A549 (cell line): ENCODE data around the gene BMPR2. TPM values are rescaled to one million over a fixed set of nuclear protein-coding genes. Genes with fewer than 3 reads are reported as not detected.

Source experiments
- ATAC-seq, 2 experiments: fragments of 200-7000 bp in 1 of 2; fragments of >200 bp in 1 of 2; cut with Nextera tagmentation in 1 of 2; cut with Tn5 transposase in 1 of 2; 3 replicates each; pipeline versions ENCODE4 v1.8.0 to v1.9.1; 2018 to 2020; ENCODE audit warnings: mild to moderate bottlenecking in 1 of 2, moderate library complexity in 1 of 2
- CTCF ChIA-PET: fragments of 300-600 bp; sonication (Branson Sonifier 250); formaldehyde crosslinking; extraction: SDS; loops from one replicate; lab custom pipeline; 2021; ENCODE audit warnings: antibody characterized with exemption, inconsistent platforms; lab: Yijun Ruan, JAX
- POLR2A ChIA-PET: fragments of 350-600 bp; formaldehyde crosslinking; extraction: SDS; loops from one replicate; lab custom pipeline; 2021; ENCODE audit warnings: antibody characterized with exemption, inconsistent platforms; lab: Yijun Ruan, JAX
- DNase-seq, 2 experiments: peaks; one replicate each; pipeline versions ENCODE4 v3.0.0 to v3.0.0-alpha.2; 2011 to 2016; ENCODE audit warnings: low read depth in 1 of 2, low spot score in 1 of 2
- FAIRE-seq: peaks from 2 replicates; lab custom pipeline; 2011; peaks lifted over from hg19 to GRCh38; lab: Jason Lieb, UNC
- H3K27ac ChIP-seq, 2 experiments: fragments of >200 bp; sonication (Bioruptor Twin); formaldehyde crosslinking; 3 replicates each; pipeline ENCODE4 v1.5.1; 2016 to 2017
- H3K4me1 ChIP-seq: fragments of >200 bp; sonication (Bioruptor Twin); formaldehyde crosslinking; 3 replicates; pipeline ENCODE4 v1.6.1; 2016
- H3K4me2 ChIP-seq: fragments of >200 bp; sonication (Bioruptor Twin); formaldehyde crosslinking; 3 replicates; pipeline ENCODE4 v1.6.1; 2016
- H3K4me3 ChIP-seq: fragments of >200 bp; sonication (Bioruptor Twin); formaldehyde crosslinking; 3 replicates; pipeline ENCODE4 v1.5.1; 2016
- H3K9me3 ChIP-seq: fragments of >200 bp; sonication (Bioruptor Twin); formaldehyde crosslinking; 3 replicates; pipeline ENCODE4 v1.6.1; 2016
- BHLHE40 ChIP-seq: IDR thresholded peaks from 2 replicates; pipeline ENCODE4 v1.6.1; 2012; ENCODE audit warnings: low read depth, low read length, inconsistent platforms
- CEBPB ChIP-seq, 2 experiments: fragments of >200 bp in 1 of 2; sonication (Bioruptor Twin) in 1 of 2; formaldehyde crosslinking in 1 of 2; IDR thresholded peaks; 2 replicates each; pipeline ENCODE4 v1.6.1; 2012 to 2016
- CHD4 ChIP-seq: fragments of 200-600 bp; sonication (generic); IDR thresholded peaks from 2 replicates; pipeline ENCODE4 v1.6.1; 2016; ENCODE audit warnings: antibody characterized with exemption, mild to moderate bottlenecking, borderline replicate concordance
- EP300 ChIP-seq, 2 experiments: fragments of >200 bp; sonication (Bioruptor Twin); formaldehyde crosslinking; IDR thresholded peaks; 2 replicates in 1 of 2; 3 replicates in 1 of 2; pipeline ENCODE4 v1.6.1; 2016 to 2017
- ESRRA ChIP-seq: fragments of 150-350 bp; IDR thresholded peaks from 2 replicates; pipeline ENCODE4 v1.6.1; 2014; ENCODE audit warnings: mild to moderate bottlenecking, low read length, borderline replicate concordance
- GATA3 ChIP-seq: IDR thresholded peaks from 2 replicates; pipeline ENCODE4 v1.6.1; 2012; ENCODE audit warnings: borderline replicate concordance
- HEYL ChIP-seq: fragments of 250-450 bp; sonication (Bioruptor Pico); IDR thresholded peaks from 2 replicates; pipeline ENCODE4 v1.8.0; 2021; ENCODE audit warnings: mild to moderate bottlenecking, moderate library complexity
- HOXB5 ChIP-seq: fragments of 250-450 bp; sonication (Bioruptor Pico); IDR thresholded peaks from 2 replicates; pipeline ENCODE4 v1.5.0; 2020; ENCODE audit warnings: mild to moderate bottlenecking, moderate library complexity
- JUNB ChIP-seq: fragments of >200 bp; sonication (Bioruptor Twin); formaldehyde crosslinking; IDR thresholded peaks from 2 replicates; pipeline ENCODE4 v1.6.1; 2016
- KDM1A ChIP-seq: fragments of 200-600 bp; sonication (generic); IDR thresholded peaks from 2 replicates; pipeline ENCODE4 v1.6.1; 2016; ENCODE audit warnings: low read depth, mild to moderate bottlenecking
- MAFK ChIP-seq: fragments of 450-650 bp; IDR thresholded peaks from 2 replicates; pipeline ENCODE4 v1.6.1; 2014; ENCODE audit not compliant: partially characterized antibody
- MAZ ChIP-seq: fragments of 150-350 bp; IDR thresholded peaks from 2 replicates; pipeline ENCODE4 v1.6.1; 2014; ENCODE audit warnings: antibody characterized with exemption, low read depth, low read length, borderline replicate concordance
- MYC ChIP-seq: IDR thresholded peaks from 2 replicates; pipeline ENCODE4 v1.6.1; 2012; ENCODE audit warnings: mild to moderate bottlenecking, inconsistent platforms, low read length, improper control_type of control experiment, borderline replicate concordance
- NFE2L2 ChIP-seq: fragments of 150-350 bp; conservative IDR thresholded peaks from 2 replicates; pipeline ENCODE4 v1.6.1; 2014; ENCODE audit warnings: low read length
- NPAS2 ChIP-seq: fragments of 250-450 bp; sonication (Bioruptor Pico); IDR thresholded peaks from 2 replicates; pipeline ENCODE4 v1.8.0; 2022; ENCODE audit warnings: mild to moderate bottlenecking, moderate library complexity, borderline replicate concordance
- POLR2A ChIP-seq: IDR thresholded peaks from 2 replicates; pipeline ENCODE4 v1.6.1; 2012; ENCODE audit warnings: mild to moderate bottlenecking, low read length
- RAD21 ChIP-seq, 2 experiments: fragments of >200 bp in 1 of 2; sonication (Bioruptor Twin) in 1 of 2; formaldehyde crosslinking in 1 of 2; IDR thresholded peaks in 1 of 2; conservative IDR thresholded peaks in 1 of 2; 2 replicates in 1 of 2; 3 replicates in 1 of 2; pipeline ENCODE4 v1.6.1; 2012 to 2018; ENCODE audit warnings: inconsistent platforms in 1 of 2
- RCOR1 ChIP-seq: fragments of 150-350 bp; IDR thresholded peaks from 2 replicates; pipeline ENCODE4 v1.6.1; 2014; ENCODE audit warnings: antibody characterized with exemption, low read length, low read depth
- RFX5 ChIP-seq: fragments of 450-650 bp; IDR thresholded peaks from 2 replicates; pipeline ENCODE4 v1.7.1; 2014; ENCODE audit warnings: antibody characterized with exemption, mild to moderate bottlenecking, moderate library complexity
- SMC3 ChIP-seq: fragments of >200 bp; sonication (Bioruptor Twin); formaldehyde crosslinking; IDR thresholded peaks from 3 replicates; pipeline ENCODE4 v1.6.1; 2018; ENCODE audit warnings: inconsistent platforms
- TP53 ChIP-seq: fragments of 250-450 bp; sonication (Bioruptor Pico); IDR thresholded peaks from 2 replicates; pipeline ENCODE4 v1.5.0; 2021; ENCODE audit warnings: mild to moderate bottlenecking, moderate library complexity
- ZSCAN20 ChIP-seq: fragments of 250-450 bp; sonication (Bioruptor Pico); IDR thresholded peaks from 2 replicates; pipeline ENCODE4 v1.8.0; 2022; ENCODE audit warnings: mild to moderate bottlenecking, moderate library complexity
- WGBS: methylation state at CpG from one replicate; pipeline ENCODE4 v1.1.6; 2017; ENCODE audit errors: missing lambda C conversion rate; 5-methylcytosine and 5-hydroxymethylcytosine counted together
- polyA plus RNA-seq, 4 experiments: library from polyadenylated mRNA; depleted of rRNA in 3 of 4; stranded (reverse); fragments of >200 nt; fragmentation: RNase III in 1 of 4; extraction: RNeasy Plus Mini Kit Qiagen cat#74134 plus additional on column Dnase treatment in 1 of 4; gene quantifications; 2 replicates in 3 of 4; 3 replicates in 1 of 4; pipeline ENCODE4 v1.2.3, GENCODE V29; 2011 to 2017
- TF ChIP-seq, protein P1 (sequence below): IDR thresholded peaks from 2 replicates; pipeline ENCODE4 v1.6.1; 2012
- TF ChIP-seq, protein P2 (sequence below): IDR thresholded peaks from 2 replicates; pipeline ENCODE4 v1.6.1; 2012; ENCODE audit warnings: low read depth, borderline replicate concordance
- TF ChIP-seq, protein P3 (sequence below): fragments of 450-650 bp; IDR thresholded peaks from 2 replicates; pipeline ENCODE4 v1.6.1; 2014; ENCODE audit warnings: antibody characterized with exemption
- TF ChIP-seq, protein P4 (sequence below): fragments of 200-600 bp; sonication (generic); IDR thresholded peaks from 2 replicates; pipeline ENCODE4 v1.6.1; 2016; ENCODE audit warnings: antibody characterized with exemption, mild to moderate bottlenecking, moderate library complexity
- TF ChIP-seq, protein P5 (sequence below): fragments of >200 bp; sonication (Bioruptor Twin); formaldehyde crosslinking; IDR thresholded peaks from 2 replicates; pipeline ENCODE4 v1.6.1; 2016

The BMPR2 gene
- polyA plus RNA-seq, 2 of the 4 experiments (the other 2 are of a cell fraction) = 13.9 to 46.3 TPM

DNA sequence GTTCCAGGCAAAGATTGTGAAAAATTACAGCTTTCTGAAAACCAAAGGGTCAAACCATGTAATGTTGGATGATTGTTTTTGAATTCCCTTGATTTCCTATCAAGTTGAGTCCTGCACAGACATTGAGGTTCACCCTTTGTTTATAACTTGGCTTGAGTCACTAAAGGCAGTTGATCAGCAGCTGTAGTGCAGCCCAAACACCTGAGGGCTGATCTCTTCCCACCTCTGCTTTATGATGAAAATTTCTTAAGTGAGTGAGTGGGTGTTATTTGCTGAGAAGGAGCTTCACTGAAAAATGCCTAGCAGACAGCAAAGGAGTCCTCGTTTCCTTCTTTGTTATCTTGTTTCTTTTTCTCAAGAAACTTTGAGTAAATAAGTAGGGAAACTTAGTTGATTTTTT is 31.9 kb upstream of the BMPR2 start:
- no peak overlapping the region for H3K4me2 ChIP-seq

DNA sequence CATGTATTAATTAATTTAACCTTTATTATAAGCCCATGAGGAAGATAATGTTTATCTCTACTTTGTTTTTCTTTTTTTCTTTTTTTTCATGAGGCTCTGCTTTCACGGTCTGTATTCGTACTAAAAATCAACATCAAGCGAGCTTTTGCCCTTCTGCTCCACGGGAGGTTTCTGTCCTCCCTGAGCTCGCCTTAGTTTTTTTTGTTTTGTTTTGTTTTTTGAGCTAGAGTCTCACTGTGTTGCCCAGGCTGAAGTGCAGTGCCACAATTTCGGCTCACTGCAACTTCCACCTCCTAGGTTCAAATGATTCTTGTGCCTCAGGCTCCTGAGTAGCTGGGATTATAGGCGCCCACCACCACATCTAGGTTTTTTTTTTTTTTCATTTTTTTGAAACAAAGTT is 29.9 kb upstream of the BMPR2 start:
- H3K27ac ChIP-seq = no peak overlapping the region
- DNase-seq = no peak
- ATAC-seq = no peak
- H3K4me3 ChIP-seq = no peak overlapping the region
- no peaks in the 10 kb centered on the region for H3K4me1 ChIP-seq
- ChIA-PET POLR2A (no interaction called here), CTCF (no interaction called here)
- TF ChIP-seq RCOR1 (no peak), ESRRA (no peak), RAD21 (conservative IDR thresholded peaks at IDR 0.05 in 1 of 2, IDR thresholded peaks at IDR 0.05 in 1 of 2) (no peak), JUNB (no peak), MAFK (no peak), NPAS2 (CRISPR knock-in tag) (no peak), EP300 (IDR thresholded peaks at IDR 0.05) (no peak), TP53 (CRISPR knock-in tag) (no peak), HEYL (no peak), CHD4 (no peak), RFX5 (no peak), MAZ (no peak)
- TF ChIP-seq, protein P1, sequence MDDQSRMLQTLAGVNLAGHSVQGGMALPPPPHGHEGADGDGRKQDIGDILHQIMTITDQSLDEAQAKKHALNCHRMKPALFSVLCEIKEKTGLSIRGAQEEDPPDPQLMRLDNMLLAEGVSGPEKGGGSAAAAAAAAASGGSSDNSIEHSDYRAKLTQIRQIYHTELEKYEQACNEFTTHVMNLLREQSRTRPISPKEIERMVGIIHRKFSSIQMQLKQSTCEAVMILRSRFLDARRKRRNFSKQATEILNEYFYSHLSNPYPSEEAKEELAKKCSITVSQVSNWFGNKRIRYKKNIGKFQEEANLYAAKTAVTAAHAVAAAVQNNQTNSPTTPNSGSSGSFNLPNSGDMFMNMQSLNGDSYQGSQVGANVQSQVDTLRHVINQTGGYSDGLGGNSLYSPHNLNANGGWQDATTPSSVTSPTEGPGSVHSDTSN = no peak
- TF ChIP-seq, protein P2, sequence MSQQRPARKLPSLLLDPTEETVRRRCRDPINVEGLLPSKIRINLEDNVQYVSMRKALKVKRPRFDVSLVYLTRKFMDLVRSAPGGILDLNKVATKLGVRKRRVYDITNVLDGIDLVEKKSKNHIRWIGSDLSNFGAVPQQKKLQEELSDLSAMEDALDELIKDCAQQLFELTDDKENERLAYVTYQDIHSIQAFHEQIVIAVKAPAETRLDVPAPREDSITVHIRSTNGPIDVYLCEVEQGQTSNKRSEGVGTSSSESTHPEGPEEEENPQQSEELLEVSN = no peak
- 78% methylated on average over 7 of the region's 7 CpGs for WGBS
- no peaks in the 10 kb centered on the region for H3K9me3 ChIP-seq
- FAIRE-seq = no peak
- no peak overlapping the region for H3K4me2 ChIP-seq

More for the DNA sequence above, 31.9 kb upstream of the BMPR2 start:
- H3K27ac ChIP-seq = no peak overlapping the region
- FAIRE-seq (no peak), DNase-seq (no peak), ATAC-seq (peak in 1 of 2 experiments; percentile 39; a peak in 1 of 6 replicates)
- H3K4me3 ChIP-seq = no peak overlapping the region
- no peaks in the 10 kb centered on the region for H3K9me3 ChIP-seq
- peaks cover 7% of the 10 kb centered on the region for H3K4me1 ChIP-seq
- CTCF ChIA-PET = interaction anchor here (1.3 kb wide), 1 partner anchor 10 kb away, joined by 3 read pairs; no protein-coding TSS in a partner anchor
- TF ChIP-seq MYC = no peak
- no peak for TF ChIP-seq SMC3
- TF ChIP-seq RCOR1 = no peak
- TF ChIP-seq, protein P3, sequence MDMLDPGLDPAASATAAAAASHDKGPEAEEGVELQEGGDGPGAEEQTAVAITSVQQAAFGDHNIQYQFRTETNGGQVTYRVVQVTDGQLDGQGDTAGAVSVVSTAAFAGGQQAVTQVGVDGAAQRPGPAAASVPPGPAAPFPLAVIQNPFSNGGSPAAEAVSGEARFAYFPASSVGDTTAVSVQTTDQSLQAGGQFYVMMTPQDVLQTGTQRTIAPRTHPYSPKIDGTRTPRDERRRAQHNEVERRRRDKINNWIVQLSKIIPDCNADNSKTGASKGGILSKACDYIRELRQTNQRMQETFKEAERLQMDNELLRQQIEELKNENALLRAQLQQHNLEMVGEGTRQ = no peak
- TF ChIP-seq MAZ = no peak
- TF ChIP-seq GATA3 = no peak
- no peak for TF ChIP-seq CEBPB (IDR thresholded peaks at IDR 0.05)
- no peak for TF ChIP-seq POLR2A
- TF ChIP-seq, protein P4, sequence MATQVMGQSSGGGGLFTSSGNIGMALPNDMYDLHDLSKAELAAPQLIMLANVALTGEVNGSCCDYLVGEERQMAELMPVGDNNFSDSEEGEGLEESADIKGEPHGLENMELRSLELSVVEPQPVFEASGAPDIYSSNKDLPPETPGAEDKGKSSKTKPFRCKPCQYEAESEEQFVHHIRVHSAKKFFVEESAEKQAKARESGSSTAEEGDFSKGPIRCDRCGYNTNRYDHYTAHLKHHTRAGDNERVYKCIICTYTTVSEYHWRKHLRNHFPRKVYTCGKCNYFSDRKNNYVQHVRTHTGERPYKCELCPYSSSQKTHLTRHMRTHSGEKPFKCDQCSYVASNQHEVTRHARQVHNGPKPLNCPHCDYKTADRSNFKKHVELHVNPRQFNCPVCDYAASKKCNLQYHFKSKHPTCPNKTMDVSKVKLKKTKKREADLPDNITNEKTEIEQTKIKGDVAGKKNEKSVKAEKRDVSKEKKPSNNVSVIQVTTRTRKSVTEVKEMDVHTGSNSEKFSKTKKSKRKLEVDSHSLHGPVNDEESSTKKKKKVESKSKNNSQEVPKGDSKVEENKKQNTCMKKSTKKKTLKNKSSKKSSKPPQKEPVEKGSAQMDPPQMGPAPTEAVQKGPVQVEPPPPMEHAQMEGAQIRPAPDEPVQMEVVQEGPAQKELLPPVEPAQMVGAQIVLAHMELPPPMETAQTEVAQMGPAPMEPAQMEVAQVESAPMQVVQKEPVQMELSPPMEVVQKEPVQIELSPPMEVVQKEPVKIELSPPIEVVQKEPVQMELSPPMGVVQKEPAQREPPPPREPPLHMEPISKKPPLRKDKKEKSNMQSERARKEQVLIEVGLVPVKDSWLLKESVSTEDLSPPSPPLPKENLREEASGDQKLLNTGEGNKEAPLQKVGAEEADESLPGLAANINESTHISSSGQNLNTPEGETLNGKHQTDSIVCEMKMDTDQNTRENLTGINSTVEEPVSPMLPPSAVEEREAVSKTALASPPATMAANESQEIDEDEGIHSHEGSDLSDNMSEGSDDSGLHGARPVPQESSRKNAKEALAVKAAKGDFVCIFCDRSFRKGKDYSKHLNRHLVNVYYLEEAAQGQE = no peak
- TF ChIP-seq KDM1A = no peak
- no peak for TF ChIP-seq ESRRA
- TF ChIP-seq, protein P5, sequence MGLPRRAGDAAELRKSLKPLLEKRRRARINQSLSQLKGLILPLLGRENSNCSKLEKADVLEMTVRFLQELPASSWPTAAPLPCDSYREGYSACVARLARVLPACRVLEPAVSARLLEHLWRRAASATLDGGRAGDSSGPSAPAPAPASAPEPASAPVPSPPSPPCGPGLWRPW = no peak
- TF ChIP-seq RAD21 (conservative IDR thresholded peaks at IDR 0.05 in 1 of 2, IDR thresholded peaks at IDR 0.05 in 1 of 2) = no peak
- no peak for TF ChIP-seq HOXB5 (CRISPR knock-in tag)
- no peak for TF ChIP-seq ZSCAN20 (CRISPR knock-in tag)
- TF ChIP-seq MAFK = no peak
- no peak for TF ChIP-seq JUNB
- TF ChIP-seq, protein P2 = no peak
- no peak for TF ChIP-seq BHLHE40
- no peak for TF ChIP-seq NFE2L2
- WGBS = 28% methylated on average over 1 of the region's 1 CpG
- POLR2A ChIA-PET = no interaction called here
